HepG2 (cell line): Measurements from ENCODE around the gene TOLLIP. TPM values are rescaled to one million over a fixed set of nuclear protein-coding genes. Genes with fewer than 3 reads are reported as not detected.

Experiments used
- ATAC-seq: fragments of 200-7000 bp; cut with Tn5 transposase; 3 replicates; pipeline ENCODE4 v1.9.1; 2020; ENCODE audit warnings: mild to moderate bottlenecking, moderate library complexity
- BruUV-seq: library from RNA; stranded (reverse); fragments of 400-500 nt; replicated peaks from 2 replicates; lab custom pipeline; 2021; lab: Mats Ljungman, UMichigan
- CTCF ChIA-PET: fragments of 300-600 bp; formaldehyde crosslinking; extraction: SDS; loops from one replicate; lab custom pipeline; 2021; ENCODE audit warnings: low total read pairs, inconsistent platforms, low intra/inter-chr PET ratio; lab: Yijun Ruan, JAX
- POLR2A ChIA-PET: fragments of 350-600 bp; sonication (Branson Sonifier 250); formaldehyde crosslinking; loops from one replicate; lab custom pipeline; 2020; ENCODE audit warnings: antibody characterized with exemption, inconsistent platforms; lab: Yijun Ruan, JAX
- DNase-seq: peaks from one replicate; pipeline ENCODE4 v3.0.0-alpha.2; 2015; ENCODE audit warnings: low spot score
- FAIRE-seq: peaks from 3 replicates; lab custom pipeline; 2011; peaks lifted over from hg19 to GRCh38; lab: Jason Lieb, UNC
- H2AFZ ChIP-seq: one replicate; pipeline ENCODE4 v1.6.1; 2011; ENCODE audit warnings: low read length, inconsistent platforms
- H3K27ac ChIP-seq: fragments of 300-600 bp; 3 replicates; pipeline ENCODE4 v1.8.0; 2011; ENCODE audit warnings: mixed run types, mild to moderate bottlenecking, mixed read lengths, low read length, inconsistent platforms; ENCODE audit not compliant: insufficient read depth; ENCODE audit errors: extremely low read length
- H3K27me3 ChIP-seq, 2 experiments: fragments of 200-600 bp in 1 of 2; 2 replicates in 1 of 2; 3 replicates in 1 of 2; pipeline versions ENCODE4 v1.6.0 to v1.8.0; 2011; ENCODE audit warnings: low read length in 2 of 2, mild to moderate bottlenecking in 2 of 2, moderate library complexity in 2 of 2, inconsistent platforms in 1 of 2; ENCODE audit not compliant: insufficient read depth in 2 of 2, control insufficient read depth in 1 of 2
- H3K36me3 ChIP-seq, 2 experiments: fragments of 200-600 bp in 1 of 2; replicated peaks in 1 of 2; 2 replicates in 1 of 2; 3 replicates in 1 of 2; pipeline versions ENCODE4 v1.5.1 to v1.8.0; 2011; ENCODE audit warnings: low read length in 2 of 2, inconsistent platforms in 1 of 2; ENCODE audit not compliant: insufficient read depth in 2 of 2, control insufficient read depth in 1 of 2
- H3K4me1 ChIP-seq: 2 replicates; pipeline ENCODE4 v1.5.1; 2012; ENCODE audit warnings: low read length, inconsistent platforms; ENCODE audit not compliant: insufficient read depth
- H3K4me2 ChIP-seq: 2 replicates; pipeline ENCODE4 v1.6.0; 2011; ENCODE audit warnings: low read depth, low read length, inconsistent platforms
- H3K4me3 ChIP-seq, 3 experiments: fragments of 200-600 bp in 1 of 3; sonication (generic), shearing (Covaris generic) in 1 of 3; replicated peaks in 1 of 3; 2 replicates each; pipeline ENCODE4 v1.5.1; 2011 to 2016; ENCODE audit warnings: low read length in 3 of 3, inconsistent platforms in 2 of 3, low read depth in 2 of 3, mild to moderate bottlenecking in 2 of 3, control low read depth in 1 of 3, mixed read lengths in 1 of 3; ENCODE audit not compliant: insufficient read depth in 1 of 3
- H3K79me2 ChIP-seq: one replicate; pipeline ENCODE4 v1.6.1; 2011; ENCODE audit warnings: low read length, inconsistent platforms; ENCODE audit not compliant: insufficient read depth
- H3K9ac ChIP-seq: 2 replicates; pipeline ENCODE4 v1.6.0; 2011; ENCODE audit warnings: mild to moderate bottlenecking, low read depth, low read length, inconsistent platforms; ENCODE audit not compliant: insufficient read depth
- H3K9me3 ChIP-seq: 2 replicates; pipeline ENCODE4 v1.5.1; 2012; ENCODE audit warnings: mild to moderate bottlenecking, low read length
- H4K20me1 ChIP-seq: 2 replicates; pipeline ENCODE4 v1.6.0; 2011; ENCODE audit warnings: inconsistent platforms, mild to moderate bottlenecking, low read length, moderate library complexity; ENCODE audit not compliant: insufficient read depth
- CC2D1A ChIP-seq: sonication (generic); formaldehyde crosslinking; IDR thresholded peaks from 2 replicates; pipeline ENCODE4 v1.8.1; 2023; ENCODE audit warnings: mild to moderate bottlenecking, missing genetic modification reagents
- ISX ChIP-seq: sonication (generic); formaldehyde crosslinking; conservative IDR thresholded peaks from 2 replicates; pipeline ENCODE4 v1.5.0; 2020; ENCODE audit warnings: missing genetic modification reagents
- JUNB ChIP-seq: sonication (generic); formaldehyde crosslinking; IDR thresholded peaks from 2 replicates; pipeline ENCODE4 v1.8.0; 2022; ENCODE audit warnings: missing genetic modification reagents, mild to moderate bottlenecking, borderline replicate concordance
- MAX ChIP-seq: IDR thresholded peaks from 2 replicates; pipeline ENCODE4 v1.6.1; 2012; ENCODE audit warnings: inconsistent platforms
- POGK ChIP-seq: sonication (generic); formaldehyde crosslinking; conservative IDR thresholded peaks from 2 replicates; pipeline ENCODE4 v1.8.0; 2022; ENCODE audit warnings: mild to moderate bottlenecking, moderate library complexity, missing genetic modification reagents
- SETDB1 ChIP-seq: sonication (generic); formaldehyde crosslinking; IDR thresholded peaks from 2 replicates; pipeline ENCODE4 v1.5.1; 2020; ENCODE audit warnings: missing genetic modification reagents, mild to moderate bottlenecking, borderline replicate concordance
- WGBS: methylation state at CpG from one replicate; pipeline ENCODE4 v1.1.6; 2017; ENCODE audit warnings: low lambda C conversion rate; 5-methylcytosine and 5-hydroxymethylcytosine counted together
- in situ Hi-C: cut with HindIII; loops from 2 replicates; pipeline ENCODE4 v1.10.0; 2017; ENCODE audit warnings: low pct_unique_long_range_greater_than_20kb; ENCODE audit not compliant: extremely low pct_ligation_motif_present
- intact Hi-C: fragments of 100-400 bp; cut with micrococcal nuclease; formaldehyde crosslinking; loops from one replicate; pipeline ENCODE4 v1.10.0; 2022; ENCODE audit not compliant: unreplicated experiment
- polyA plus RNA-seq, 8 experiments: library from polyadenylated mRNA; depleted of rRNA in 3 of 8; stranded (reverse) in 7 of 8; unstranded in 1 of 8; fragments of >200 nt; fragmentation: Illumina TruSeq in 4 of 8; extraction: Trizol in 4 of 8; gene quantifications; 2 replicates each; pipeline versions ENCODE4 v1.2.1 to v1.2.3, GENCODE V29; 2011 to 2016; ENCODE audit warnings: low read depth in 4 of 8, missing spikeins in 1 of 8, mixed read lengths in 1 of 8; ENCODE audit not compliant: insufficient read depth in 1 of 8
- total RNA-seq, 5 experiments: library from RNA; depleted of rRNA; stranded (reverse); fragments of >200 nt; fragmentation: Illumina TruSeq; extraction: Trizol; gene quantifications; 2 replicates each; pipeline ENCODE4 v1.2.3, GENCODE V29; 2016; ENCODE audit warnings: low read depth in 1 of 5

TOLLIP gene
- total and polyA plus RNA-seq, 2 of the 13 experiments (the other 11 are each of a cell fraction or from before 2014, with no cell fraction given): 25.9 to 47.5 TPM

GRCh38 chr11:1241706-1242105 is 67.7 kb downstream of the TOLLIP start (continued):
- no peak for TF ChIP-seq POGK
- no peak for TF ChIP-seq ISX

- intact Hi-C loops (no loop called here), in situ Hi-C loops (no loop called here)
- Histone ChIP-seq H3K27ac (no peak overlapping the region), H3K27me3 (peaks cover 0 to 3% of the 10 kb centered on the region in 2 experiments; a peak in 2 of 5 replicates), H3K4me3 (no peak overlapping the region), H2AFZ (no peak overlapping the region), H3K9me3 (no peaks in the 10 kb centered on the region)
- ATAC-seq (no peak), FAIRE-seq (no peak)
- no TSS peak for BruUV-seq
- POLR2A ChIA-PET: no interaction called here
- TF ChIP-seq SETDB1 (CRISPR knock-in tag) (no peak), JUNB (CRISPR knock-in tag) (no peak), MAX (no peak), CC2D1A (no peak)
- TF ChIP-seq, all 625 proteins: peak for 0
- Histone ChIP-seq H3K9ac (no peak overlapping the region), H3K4me2 (no peak overlapping the region), H4K20me1 (no peaks in the 10 kb centered on the region), H3K4me1 (no peaks in the 10 kb centered on the region), H3K36me3 (no peaks in the 10 kb centered on the region), H3K79me2 (no peaks in the 10 kb centered on the region)
- CTCF ChIA-PET: no interaction called here
- 80% methylated on average over 12 of the region's 25 CpGs for WGBS
- no peak for DNase-seq
Measured at GRCh38 chr11:1240771-1241170, 68.7 kb downstream of the TOLLIP start.
